Measurements from ENCODE around the gene MT1G. TPM values are rescaled to one million over a fixed set of nuclear protein-coding genes. Genes with fewer than 3 reads are reported as not detected.
"Not testable (repeated sequence)": the region's sequence is repeated elsewhere in the genome, so short reads cannot be mapped to it uniquely, and the experiment has no call there.

Gene MT1G
- polyA plus RNA-seq, 3 donors = 1,258 to 2,088 (median 1,548) TPM

DNA sequence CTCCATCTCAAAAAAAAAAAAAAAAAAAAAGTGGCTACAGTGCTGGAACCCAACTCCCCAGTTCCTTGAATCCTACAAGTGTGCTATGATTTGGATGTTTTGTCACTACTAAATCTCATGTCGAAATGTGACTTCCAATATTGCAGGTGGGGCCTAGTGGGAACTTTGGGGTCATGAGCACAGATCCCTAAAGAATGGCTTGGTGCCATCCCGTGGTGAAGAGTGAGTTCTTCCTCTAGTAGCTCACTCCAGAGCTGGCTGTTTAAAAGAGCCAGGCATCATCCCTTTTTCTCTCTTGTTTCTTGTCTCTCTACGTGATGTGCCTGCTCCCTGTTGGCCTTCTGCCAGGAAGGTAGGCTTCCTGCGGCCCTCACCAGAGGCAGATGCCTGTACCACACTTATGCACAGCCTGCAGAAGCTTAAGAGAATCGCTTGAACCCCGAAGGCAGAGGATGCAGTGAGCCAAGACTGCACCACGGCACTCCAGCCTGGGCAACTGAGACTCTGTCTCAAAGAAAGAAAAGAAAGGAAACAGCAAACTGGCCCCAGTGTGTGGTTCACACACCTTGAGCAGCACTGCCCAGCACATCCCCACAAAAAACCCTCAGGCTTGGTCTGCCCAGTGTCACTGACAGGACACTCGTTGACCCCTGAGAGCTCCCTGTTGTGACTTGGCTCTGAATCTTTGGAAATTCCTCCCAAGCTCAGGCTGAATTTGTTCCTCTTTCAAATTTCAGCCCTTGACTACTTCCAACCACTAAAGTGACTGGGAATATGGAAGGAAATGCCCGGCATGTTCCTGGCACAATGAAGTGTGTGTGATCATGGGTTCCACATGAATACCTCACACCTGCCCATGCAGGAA lies 39.1 kb downstream of the MT1G start:
- 66 to 73% (median 69%) methylated on average over 9 of the region's 9 CpGs for WGBS, 3 donors
- no peak overlapping the region for H3K27ac ChIP-seq (ENCODE audit: low read depth, low read length)

DNA sequence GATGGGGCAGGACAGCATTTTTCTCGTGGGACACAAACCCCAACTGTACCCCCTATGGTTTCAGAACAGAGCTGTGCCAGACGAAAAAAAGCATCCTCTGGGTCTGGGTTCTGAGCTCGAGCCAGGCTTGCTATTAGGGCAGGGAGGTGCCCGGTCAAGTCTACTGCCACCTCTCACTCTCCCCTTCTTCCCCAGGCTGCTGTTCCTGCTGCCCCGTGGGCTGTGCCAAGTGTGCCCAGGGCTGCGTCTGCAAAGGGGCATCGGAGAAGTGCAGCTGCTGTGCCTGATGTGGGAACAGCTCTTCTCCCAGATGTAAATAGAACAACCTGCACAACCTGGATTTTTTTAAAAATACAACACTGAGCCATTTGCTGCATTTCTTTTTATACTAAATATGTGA lies 41.2 kb downstream of the MT1G start:
- WGBS, 3 donors = 26 to 60% (median 48%) methylated on average over 7 of the region's 7 CpGs
- H3K27ac ChIP-seq (ENCODE audit: low read depth, low read length) = peak overlapping the region; percentile 46

DNA sequence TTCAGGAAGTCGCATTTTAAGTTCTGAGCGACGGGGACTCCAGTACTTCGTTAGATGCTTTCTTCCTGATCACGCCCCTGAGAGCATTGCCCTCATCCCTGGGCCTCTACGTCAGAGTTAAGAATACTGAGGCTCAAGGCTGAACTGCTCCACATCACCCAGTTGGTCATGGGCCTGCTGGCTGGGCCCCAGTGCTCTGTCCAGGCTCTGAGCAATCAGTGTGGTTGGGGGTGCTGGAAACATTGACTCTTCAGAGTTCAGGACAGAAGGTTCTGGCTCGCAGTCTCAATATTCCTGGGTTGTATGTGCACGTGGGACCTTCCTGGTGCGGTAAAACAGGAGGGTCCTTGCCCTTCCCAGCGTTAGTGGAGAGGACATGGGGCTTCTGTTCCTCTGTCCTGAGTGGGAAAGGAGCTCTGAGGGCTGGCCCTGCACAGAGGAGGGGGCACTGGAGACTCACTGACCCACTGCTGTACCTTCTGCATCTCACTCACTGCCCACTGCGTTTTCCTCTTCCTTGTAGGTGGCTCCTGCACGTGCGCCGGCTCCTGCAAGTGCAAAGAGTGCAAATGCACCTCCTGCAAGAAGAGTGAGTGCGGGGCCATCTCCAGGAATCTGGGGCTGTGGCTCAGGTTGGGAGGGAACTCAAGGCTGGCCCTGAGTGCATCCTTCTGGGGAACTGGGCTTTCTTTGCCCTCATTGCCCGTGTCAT lies 41.8 kb downstream of the MT1G start:
- 8 to 21% (median 19%) methylated on average over 16 of the region's 16 CpGs for WGBS, 3 donors
- H3K27ac ChIP-seq (ENCODE audit: low read depth, low read length) = peak overlapping the region; percentile 16

DNA sequence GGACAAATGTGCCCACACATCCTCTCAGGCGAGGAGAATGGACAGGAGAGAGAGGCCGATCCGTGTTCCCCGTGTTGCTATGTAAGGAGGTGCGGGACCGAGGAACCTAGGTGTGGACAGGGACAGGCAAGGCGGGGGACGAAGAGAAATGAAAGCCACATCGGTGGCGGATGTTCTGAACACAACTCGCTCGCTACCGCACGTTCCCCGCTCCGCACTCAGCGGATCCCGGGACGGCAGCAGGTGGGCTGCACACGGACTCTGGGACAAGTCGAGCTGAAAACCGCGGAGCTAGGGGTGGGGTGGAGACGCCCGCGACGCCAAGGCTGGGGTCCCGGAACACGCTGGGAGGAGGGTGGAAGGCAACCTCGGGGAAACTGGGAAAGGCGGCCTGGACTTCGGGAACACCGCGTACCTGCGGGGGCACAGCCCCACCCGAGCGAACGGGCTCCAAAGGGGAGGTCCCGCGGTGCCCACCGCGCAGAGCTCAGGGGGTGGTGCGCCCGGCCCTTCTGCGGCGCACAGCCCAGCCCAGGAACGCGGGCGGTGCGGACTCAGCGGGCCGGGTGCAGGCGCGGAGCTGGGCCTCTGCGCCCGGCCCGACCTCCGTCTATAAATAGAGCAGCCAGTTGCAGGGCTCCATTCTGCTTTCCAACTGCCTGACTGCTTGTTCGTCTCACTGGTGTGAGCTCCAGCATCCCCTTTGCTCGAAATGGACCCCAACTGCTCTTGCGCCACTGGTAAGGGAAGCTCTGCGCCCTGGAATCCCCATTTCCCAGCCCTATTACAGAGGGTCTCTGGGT lies 42.5 kb downstream of the MT1G start, which contains the start of gene MT1E:
MT1E (plus strand) TSS at position 642 of the 803 bp plus-strand sequence; CDS start at position 713, 71 bp downstream.
- H3K27ac ChIP-seq (ENCODE audit: low read depth, low read length) = peak within 1 kb of the TSS; percentile 87
- WGBS, 3 donors = 1 to 2% (median 2%) methylated on average over 60 to 62 of the region's 62 CpGs

DNA sequence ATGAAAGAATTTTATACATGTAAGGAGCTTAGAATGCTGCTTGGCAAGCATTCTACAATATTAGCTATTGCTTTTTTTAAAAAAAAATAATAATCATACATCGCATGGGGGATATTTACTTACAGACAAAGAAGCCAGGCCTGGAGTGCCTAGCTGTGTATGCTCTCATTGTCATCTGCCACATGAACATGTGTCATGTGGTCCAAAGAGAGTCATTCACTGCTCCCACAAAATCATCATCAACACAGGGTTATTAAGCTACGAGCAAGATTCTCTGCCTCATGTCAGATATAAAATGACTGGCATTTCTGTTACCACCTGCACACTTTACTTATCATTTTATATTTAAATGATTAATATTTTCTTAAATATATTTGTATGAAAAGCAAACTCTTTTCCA lies 44.2 kb downstream of the MT1G start:
- 95 to 98% (median 96%) methylated on average over 2 of the region's 2 CpGs for WGBS, 3 donors

DNA sequence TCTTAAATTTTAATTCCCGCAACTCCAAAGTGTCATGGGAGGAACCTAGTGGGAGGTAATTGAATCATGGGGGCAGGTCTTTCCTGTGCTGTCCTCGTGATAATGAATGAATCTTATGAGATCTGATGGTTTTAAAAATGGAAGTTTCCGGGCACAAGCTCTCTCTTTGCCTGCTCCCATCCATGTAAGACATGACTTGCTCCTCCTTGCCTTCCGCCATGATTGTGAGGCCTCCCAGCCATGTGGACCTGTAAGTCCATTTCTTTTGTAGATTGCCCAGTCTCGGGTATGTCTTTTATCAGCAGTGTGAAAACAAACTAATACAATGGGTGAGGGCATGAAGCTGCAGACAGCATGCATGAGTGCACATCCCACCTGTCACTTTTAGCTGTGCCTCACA lies 44.7 kb downstream of the MT1G start:
- WGBS, 3 donors = 89 to 94% (median 91%) methylated on average over 5 of the region's 5 CpGs

More for the DNA sequence above, 44.2 kb downstream of the MT1G start:
- H3K27ac ChIP-seq (ENCODE audit: low read depth, low read length) = no peak overlapping the region

DNA sequence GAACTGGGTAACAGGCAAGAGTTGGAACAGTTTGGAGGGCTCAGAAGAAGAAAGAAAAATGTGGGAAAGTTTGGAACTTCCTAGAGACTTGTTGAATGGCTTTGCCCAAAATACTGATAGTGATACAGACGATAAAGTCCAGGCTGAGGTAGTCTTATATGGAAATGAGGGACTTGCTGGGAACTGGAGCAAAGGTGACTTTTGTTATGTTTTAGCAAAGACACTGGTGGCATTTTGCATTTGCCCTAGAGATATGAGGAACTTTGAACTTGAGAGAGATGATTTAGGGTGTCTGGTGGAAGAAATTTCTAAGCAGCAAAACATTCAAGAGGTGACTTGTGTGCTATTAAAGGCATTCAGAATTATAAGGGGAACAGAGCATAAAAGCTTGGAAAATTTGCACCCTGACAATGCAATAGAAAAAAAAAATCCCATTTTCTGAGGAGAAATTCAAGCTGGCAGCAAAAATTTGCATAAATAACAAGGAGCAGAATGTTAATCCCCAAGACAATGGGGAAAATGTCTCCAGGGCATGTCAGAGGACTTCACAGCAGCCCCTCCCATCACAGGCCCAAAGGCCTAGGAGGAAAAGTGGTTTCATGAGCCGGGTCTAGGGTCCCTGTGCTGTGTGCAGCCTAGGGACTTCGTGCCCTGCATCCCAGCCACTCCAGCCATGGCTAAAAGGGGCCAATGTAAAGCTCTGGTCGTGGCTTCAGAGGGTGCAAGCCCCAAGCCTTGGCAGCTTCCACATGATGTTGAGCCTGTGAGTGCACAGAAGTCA lies 46.0 kb downstream of the MT1G start:
- WGBS, 3 donors = 79 to 86% (median 84%) methylated on average over 4 of the region's 4 CpGs
- H3K27ac ChIP-seq (ENCODE audit: low read depth, low read length) = not testable (repeated sequence)

More for the DNA sequence above, 44.7 kb downstream of the MT1G start:
- not testable (repeated sequence) for H3K27ac ChIP-seq (ENCODE audit: low read depth, low read length)

DNA sequence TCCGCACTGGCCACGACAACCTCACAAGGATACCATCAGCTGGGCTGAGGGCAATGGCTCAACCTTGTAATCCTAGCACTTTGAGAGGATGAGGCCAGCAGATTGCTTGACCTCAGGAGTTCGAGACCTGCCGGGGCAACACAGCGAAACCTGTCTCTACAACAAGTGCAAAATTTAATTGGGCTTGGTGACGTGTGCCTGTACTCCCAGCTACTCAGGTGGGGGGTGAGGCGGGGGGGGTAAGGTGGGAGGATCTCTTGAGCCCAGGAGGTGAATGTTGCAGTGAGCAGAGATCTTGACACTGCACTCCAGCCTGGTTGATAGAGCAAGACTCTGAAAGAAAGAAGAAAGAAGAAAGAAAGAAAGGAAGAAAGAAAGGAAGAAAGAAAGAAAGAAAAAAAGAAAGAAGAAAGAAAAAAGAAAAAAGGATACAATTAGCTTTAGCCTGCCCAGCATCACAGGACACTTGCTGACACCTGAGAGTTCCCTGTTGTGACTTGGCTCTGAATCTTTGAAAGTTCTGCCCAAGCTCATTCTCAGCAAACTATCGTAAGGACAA lies 47.4 kb downstream of the MT1G start:
- no peak overlapping the region for H3K27ac ChIP-seq (ENCODE audit: low read depth, low read length)
- WGBS, 3 donors = 76 to 90% (median 77%) methylated on average over 8 of the region's 8 CpGs

DNA sequence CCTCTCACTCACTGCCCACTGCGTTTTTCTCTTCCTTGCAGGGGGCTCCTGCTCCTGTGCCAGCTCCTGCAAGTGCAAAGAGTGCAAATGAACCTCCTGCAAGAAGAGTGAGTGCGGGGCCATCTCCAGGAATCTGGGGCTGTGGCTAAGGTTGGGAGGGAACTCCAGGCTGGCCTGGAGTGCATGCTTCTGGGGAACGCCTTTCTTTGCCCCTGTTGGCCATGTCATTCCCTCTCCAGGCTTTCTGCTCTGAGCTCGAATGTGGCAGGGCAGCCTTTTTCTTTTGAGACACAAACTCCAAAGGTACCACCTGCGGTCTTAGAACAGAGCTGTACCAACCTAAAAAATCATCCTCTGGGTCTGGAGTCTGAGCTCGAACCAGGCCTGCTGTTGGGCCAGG lies 49.7 kb downstream of the MT1G start:
- WGBS, 3 donors = 55 to 72% (median 72%) methylated on average over 6 of the region's 6 CpGs
- peak overlapping the region; percentile 77 for H3K27ac ChIP-seq (ENCODE audit: low read depth, low read length)

DNA sequence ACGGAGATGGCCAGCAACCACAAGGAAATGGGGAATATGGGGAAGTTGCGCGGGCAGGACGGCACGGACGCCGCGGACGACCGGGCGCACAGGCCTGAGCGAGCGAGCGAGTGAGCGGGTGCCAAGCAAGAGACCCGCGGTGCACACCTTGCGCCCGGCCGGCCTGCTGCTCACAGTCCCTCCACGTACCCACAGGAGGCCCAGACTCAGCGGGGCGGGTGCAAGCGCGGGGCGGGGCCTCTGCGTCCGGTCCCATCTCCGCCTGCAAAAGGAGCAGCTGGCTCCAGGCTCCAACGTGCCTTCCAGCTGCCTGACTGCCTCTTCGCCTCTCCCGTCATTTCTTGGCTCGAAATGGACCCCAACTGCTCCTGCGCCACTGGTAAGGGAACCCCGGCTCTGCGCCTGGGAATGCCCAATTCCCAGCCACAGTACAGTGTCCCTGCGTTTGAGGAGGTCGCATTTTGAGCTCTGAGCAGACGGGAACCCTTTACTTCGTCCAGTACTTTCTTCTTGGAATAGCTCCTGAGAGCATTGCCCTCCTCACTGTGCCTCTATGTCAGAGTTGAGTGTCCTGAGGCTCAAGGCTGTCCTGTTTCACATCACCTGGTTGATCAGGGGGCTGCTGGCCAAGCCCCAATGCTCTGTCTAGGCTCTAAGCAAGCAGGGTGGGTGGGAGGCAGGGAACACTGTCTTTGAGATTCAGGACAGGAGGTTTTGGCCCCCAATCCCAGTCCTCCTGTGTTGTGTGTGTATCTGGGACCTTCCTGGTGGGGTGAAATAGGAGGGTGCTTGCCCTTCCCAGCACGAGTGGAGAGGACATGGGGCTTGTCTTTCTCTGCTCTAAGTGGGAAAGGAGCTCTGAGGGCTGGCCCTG lies 50.4 kb downstream of the MT1G start:
- H3K27ac ChIP-seq (ENCODE audit: low read depth, low read length) = peak overlapping the region; percentile 77
- WGBS, 3 donors = 2 to 4% (median 3%) methylated on average over 27 to 40 of the region's 41 CpGs

Other genes with a start within 250 kb of the MT1G start
- 10 to 100 TPM; 36.6 to 47.3 (median 38.0) TPM for gene AMFR, start 242.5 kb downstream of the MT1G start, polyA plus RNA-seq
- gene NUDT21, start 216.7 kb downstream of the MT1G start, polyA plus RNA-seq = 10 to 100 TPM; 34.2 to 40.4 (median 34.4) TPM
- gene OGFOD1, start 216.5 kb downstream of the MT1G start, polyA plus RNA-seq = 10 to 100 TPM in 1 of 3 donors, 1 to 10 TPM in 2; 7.8 to 25.7 (median 9.2) TPM
- gene BBS2, start 148.0 kb downstream of the MT1G start, polyA plus RNA-seq = 10 to 100 TPM; 12.8 to 38.9 (median 21.3) TPM
- gene MT4, start 103.0 kb downstream of the MT1G start, polyA plus RNA-seq = not detected
- 1 to 10 TPM in 2 of 3 donors, under 1 TPM in 1; 0.91 to 2.7 (median 1.8) TPM for gene MT3, start 78.5 kb downstream of the MT1G start, polyA plus RNA-seq
- gene MT2A, start 59.5 kb downstream of the MT1G start, polyA plus RNA-seq = 1,000 to 10,000 TPM in 2 of 3 donors, 100 to 1,000 TPM in 1; 558 to 7,150 (median 3,647) TPM
- gene MT1E, start 42.3 kb downstream of the MT1G start, polyA plus RNA-seq = 1,000 to 10,000 TPM in 2 of 3 donors, 100 to 1,000 TPM in 1; 256 to 2,506 (median 1,432) TPM
- gene MT1M, start 35.4 kb downstream of the MT1G start, polyA plus RNA-seq = 1,000 to 10,000 TPM in 1 of 3 donors, 100 to 1,000 TPM in 2; 108 to 1,265 (median 551) TPM
- 1,000 to 10,000 TPM in 2 of 3 donors, 100 to 1,000 TPM in 1; 259 to 2,112 (median 1,254) TPM for gene MT1A, start 29.4 kb downstream of the MT1G start, polyA plus RNA-seq
- 1 to 10 TPM in 1 of 3 donors, not detected in 2; 9.3 TPM for gene MT1B, start 16.2 kb downstream of the MT1G start, polyA plus RNA-seq
- gene MT1F, start 10.1 kb downstream of the MT1G start, polyA plus RNA-seq = 100 to 1,000 TPM in 2 of 3 donors, 10 to 100 TPM in 1; 84.5 to 341 (median 130) TPM
- gene MT1H, start 1.7 kb upstream of the MT1G start, polyA plus RNA-seq = 10 to 100 TPM in 2 of 3 donors, 1 to 10 TPM in 1; 6.4 to 67.9 (median 60.5) TPM
- gene MT1X, start 14.4 kb upstream of the MT1G start, polyA plus RNA-seq = 1,000 to 10,000 TPM; 2,752 to 5,906 (median 2,980) TPM
- 10 to 100 TPM; 10.1 to 32.1 (median 19.8) TPM for gene NUP93, start 62.1 kb upstream of the MT1G start, polyA plus RNA-seq
- gene SLC12A3, start 197.1 kb upstream of the MT1G start, polyA plus RNA-seq = under 1 TPM in 2 of 3 donors, not detected in 1; 0.02 to 0.06 TPM